Osteoblast (primary cell): ENCODE data around the gene ABHD13. TPM values are rescaled to one million over a fixed set of nuclear protein-coding genes. Genes with fewer than 3 reads are reported as not detected.
"Not testable (repeated sequence)": the region's sequence is repeated elsewhere in the genome, so short reads cannot be mapped to it uniquely, and the experiment has no call there.

Source experiments
- DNase-seq: peaks from one replicate; pipeline ENCODE4 v3.0.0; 2011; ENCODE audit warnings: low spot score, mixed read lengths; ENCODE audit not compliant: insufficient read length; ENCODE audit errors: missing footprints
- H2AFZ ChIP-seq: 2 replicates; pipeline ENCODE4 v1.6.0; 2011; ENCODE audit warnings: mild to moderate bottlenecking, low read length
- H3K27ac ChIP-seq: 2 replicates; pipeline ENCODE4 v1.5.1; 2011; ENCODE audit warnings: mild to moderate bottlenecking, low read depth, low read length, moderate library complexity
- H3K27me3 ChIP-seq: 2 replicates; pipeline ENCODE4 v1.6.0; 2012; ENCODE audit warnings: mild to moderate bottlenecking, control low read depth, inconsistent platforms, low read length, moderate library complexity; ENCODE audit not compliant: insufficient read depth
- H3K36me3 ChIP-seq: 2 replicates; pipeline ENCODE4 v1.5.1; 2011; ENCODE audit warnings: mild to moderate bottlenecking, low read length, control low read depth, moderate library complexity; ENCODE audit not compliant: insufficient read depth
- H3K4me1 ChIP-seq: 2 replicates; pipeline ENCODE4 v1.5.1; 2011; ENCODE audit warnings: mild to moderate bottlenecking, low read length, control low read depth, moderate library complexity; ENCODE audit not compliant: insufficient read depth
- H3K4me2 ChIP-seq: 2 replicates; pipeline ENCODE4 v1.6.0; 2011; ENCODE audit warnings: mild to moderate bottlenecking, low read length; ENCODE audit not compliant: insufficient read depth
- H3K4me3 ChIP-seq: fragments of 200-600 bp; sonication (generic); 3 replicates; pipeline ENCODE4 v1.5.1; 2012; ENCODE audit warnings: mild to moderate bottlenecking, low read length, inconsistent platforms; ENCODE audit not compliant: insufficient read depth
- H3K79me2 ChIP-seq: 2 replicates; pipeline ENCODE4 v1.6.0; 2012; ENCODE audit warnings: mild to moderate bottlenecking, low read length, control low read depth, inconsistent platforms; ENCODE audit not compliant: insufficient read depth
- H3K9me3 ChIP-seq: 2 replicates; pipeline ENCODE4 v1.5.1; 2011; ENCODE audit warnings: low read depth, low read length, control low read depth
- H4K20me1 ChIP-seq: 2 replicates; pipeline ENCODE4 v1.6.0; 2012; ENCODE audit warnings: mild to moderate bottlenecking, low read length, control low read depth; ENCODE audit not compliant: insufficient read depth
- total RNA-seq: library from RNA; depleted of rRNA; stranded (reverse); fragments of >200 nt; gene quantifications from 2 replicates; pipeline ENCODE4 v1.2.3, GENCODE V29; 2012
- TF ChIP-seq, protein P1 (sequence below): IDR thresholded peaks from 2 replicates; pipeline ENCODE4 v1.5.1; 2011; ENCODE audit warnings: mild to moderate bottlenecking, low read depth, low read length, moderate library complexity; ENCODE audit errors: extremely low read depth

ABHD13 gene
- total RNA-seq, 1 donor: 8.7 TPM

DNA sequence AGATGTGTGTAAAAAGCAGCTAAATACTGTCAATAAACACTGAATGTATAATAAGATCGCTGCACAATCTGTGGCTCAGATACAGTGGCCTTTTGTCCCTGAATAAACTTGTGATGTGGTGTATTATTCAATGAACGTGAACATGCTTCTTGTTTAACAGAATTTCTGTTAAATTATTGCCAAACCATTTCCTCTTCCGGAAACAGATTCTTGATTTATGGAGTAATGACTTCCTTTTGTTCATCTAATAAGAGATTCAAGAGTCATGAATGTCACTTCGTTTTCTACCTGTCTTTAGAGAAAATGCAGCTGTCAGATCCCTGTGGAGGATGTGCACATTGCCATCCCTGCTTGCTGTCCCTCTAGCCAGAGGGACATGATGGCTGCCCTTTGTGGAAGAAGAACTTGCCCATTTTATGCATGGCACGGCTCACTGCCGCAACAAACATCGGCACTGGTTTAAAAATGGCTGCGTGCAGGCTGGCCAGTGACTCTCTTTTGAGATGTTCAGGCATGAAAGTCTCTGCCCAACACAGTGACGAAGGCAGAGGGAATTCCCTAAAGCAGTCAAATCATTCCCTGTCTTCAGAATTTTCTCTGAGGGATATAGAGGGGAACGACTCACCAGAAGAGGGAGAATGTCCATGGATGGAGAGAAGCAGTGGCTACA, 48.3 kb downstream of the ABHD13 start:
- Histone ChIP-seq H3K27me3 (no peaks in the 10 kb centered on the region), H3K4me3 (no peak overlapping the region), H4K20me1 (no peaks in the 10 kb centered on the region), H3K9me3 (no peaks in the 10 kb centered on the region), H3K79me2 (no peaks in the 10 kb centered on the region), H3K4me2 (no peak overlapping the region), H2AFZ (no peak overlapping the region), H3K4me1 (peaks cover 8% of the 10 kb centered on the region), H3K36me3 (no peaks in the 10 kb centered on the region), H3K27ac (no peak overlapping the region)
- no peak for DNase-seq
- TF ChIP-seq, protein P1, sequence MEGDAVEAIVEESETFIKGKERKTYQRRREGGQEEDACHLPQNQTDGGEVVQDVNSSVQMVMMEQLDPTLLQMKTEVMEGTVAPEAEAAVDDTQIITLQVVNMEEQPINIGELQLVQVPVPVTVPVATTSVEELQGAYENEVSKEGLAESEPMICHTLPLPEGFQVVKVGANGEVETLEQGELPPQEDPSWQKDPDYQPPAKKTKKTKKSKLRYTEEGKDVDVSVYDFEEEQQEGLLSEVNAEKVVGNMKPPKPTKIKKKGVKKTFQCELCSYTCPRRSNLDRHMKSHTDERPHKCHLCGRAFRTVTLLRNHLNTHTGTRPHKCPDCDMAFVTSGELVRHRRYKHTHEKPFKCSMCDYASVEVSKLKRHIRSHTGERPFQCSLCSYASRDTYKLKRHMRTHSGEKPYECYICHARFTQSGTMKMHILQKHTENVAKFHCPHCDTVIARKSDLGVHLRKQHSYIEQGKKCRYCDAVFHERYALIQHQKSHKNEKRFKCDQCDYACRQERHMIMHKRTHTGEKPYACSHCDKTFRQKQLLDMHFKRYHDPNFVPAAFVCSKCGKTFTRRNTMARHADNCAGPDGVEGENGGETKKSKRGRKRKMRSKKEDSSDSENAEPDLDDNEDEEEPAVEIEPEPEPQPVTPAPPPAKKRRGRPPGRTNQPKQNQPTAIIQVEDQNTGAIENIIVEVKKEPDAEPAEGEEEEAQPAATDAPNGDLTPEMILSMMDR: no peak

DNA sequence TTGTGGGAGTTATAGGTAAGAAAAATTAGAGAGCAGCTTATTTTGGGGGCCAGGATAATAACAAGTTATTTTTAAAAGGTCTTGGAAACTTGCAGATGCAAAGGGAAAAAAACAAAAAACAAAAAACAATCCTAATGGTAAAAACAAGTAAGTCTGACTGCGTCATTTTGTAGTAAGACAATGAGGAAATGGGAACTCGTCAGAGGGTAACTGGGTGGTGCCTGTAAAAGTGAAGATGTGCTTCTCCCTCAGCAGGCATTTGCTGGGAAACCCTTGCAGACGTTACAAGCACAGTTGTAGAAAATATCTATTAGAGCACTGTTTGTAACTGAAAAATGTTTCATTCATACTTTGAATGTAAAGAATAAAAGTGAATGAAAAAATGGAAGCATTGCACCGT, 49.2 kb downstream of the ABHD13 start:
- Histone ChIP-seq H3K79me2 (no peaks in the 10 kb centered on the region), H4K20me1 (no peaks in the 10 kb centered on the region), H3K27ac (no peak overlapping the region), H3K9me3 (no peaks in the 10 kb centered on the region), H3K36me3 (no peaks in the 10 kb centered on the region), H2AFZ (no peak overlapping the region), H3K27me3 (no peaks in the 10 kb centered on the region), H3K4me3 (no peak overlapping the region), H3K4me2 (no peak overlapping the region), H3K4me1 (peaks cover 8% of the 10 kb centered on the region)
- TF ChIP-seq, protein P1: no peak
- DNase-seq: no peak

DNA sequence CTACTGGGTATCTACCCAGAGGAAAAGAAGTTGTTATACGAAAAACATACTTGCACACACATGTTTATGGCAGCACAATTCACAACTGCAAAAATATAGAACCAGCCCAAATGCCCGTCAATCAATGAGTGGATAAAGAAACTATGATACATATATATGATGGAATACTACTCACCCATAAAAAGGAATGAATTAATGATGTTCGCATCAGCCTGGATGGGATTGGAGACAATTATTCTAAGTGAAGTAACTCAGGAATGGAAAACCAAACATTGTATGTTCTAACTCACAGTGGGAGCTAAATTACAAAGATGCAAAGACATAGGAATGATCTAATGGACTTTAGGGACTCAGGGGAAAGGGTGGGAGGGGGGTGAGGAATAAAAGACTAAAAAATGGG, 49.7 kb downstream of the ABHD13 start:
- not testable (repeated sequence) for H3K4me1 ChIP-seq, H3K27ac ChIP-seq, H3K79me2 ChIP-seq

DNA sequence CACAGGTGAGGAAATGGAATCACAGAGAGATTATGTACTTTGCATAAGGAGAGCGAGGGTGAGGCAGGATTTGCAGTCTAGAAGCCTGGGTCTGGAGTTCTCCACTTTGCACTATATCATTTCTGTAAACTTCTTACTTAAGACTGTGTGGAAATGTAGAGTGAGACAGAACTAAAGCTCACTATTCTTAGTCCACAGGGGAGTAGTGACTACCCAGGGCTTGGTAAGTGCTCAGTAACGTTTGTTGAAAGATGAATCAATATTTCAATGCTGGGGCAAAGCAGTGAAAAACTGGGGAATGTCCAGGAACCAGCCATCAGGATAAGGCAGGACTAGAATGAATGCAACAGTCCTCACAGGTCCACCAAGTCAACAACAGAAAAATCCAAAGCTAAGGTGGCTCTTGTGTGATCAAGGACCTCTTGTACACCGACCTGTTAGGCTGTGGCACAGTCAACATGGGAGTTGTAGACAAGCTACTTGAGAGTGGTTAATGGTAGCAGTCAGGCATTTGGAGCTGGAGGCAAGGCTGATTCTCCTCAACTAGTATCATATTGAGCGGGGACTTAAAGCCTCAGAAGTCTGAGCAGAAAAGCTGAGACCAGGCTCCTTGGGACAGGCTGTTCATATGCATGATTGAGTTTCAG, 50.4 kb downstream of the ABHD13 start:
- Histone ChIP-seq H3K4me2 (no peak overlapping the region), H3K36me3 (no peaks in the 10 kb centered on the region), H3K27me3 (no peaks in the 10 kb centered on the region), H3K79me2 (no peaks in the 10 kb centered on the region), H3K9me3 (no peaks in the 10 kb centered on the region), H2AFZ (no peak overlapping the region), H3K4me3 (no peak overlapping the region), H3K4me1 (peaks cover 8% of the 10 kb centered on the region), H4K20me1 (no peaks in the 10 kb centered on the region), H3K27ac (no peak overlapping the region)
- DNase-seq: no peak
- TF ChIP-seq, protein P1: no peak

More for the DNA sequence above, 49.7 kb downstream of the ABHD13 start:
- not testable (repeated sequence) for H4K20me1 ChIP-seq, H3K4me3 ChIP-seq, H3K27me3 ChIP-seq, H3K36me3 ChIP-seq, H3K4me2 ChIP-seq, H3K9me3 ChIP-seq, H2AFZ ChIP-seq, DNase-seq
